ENCODE results near the gene CXCL16.

- TF ChIP-seq, protein P1, sequence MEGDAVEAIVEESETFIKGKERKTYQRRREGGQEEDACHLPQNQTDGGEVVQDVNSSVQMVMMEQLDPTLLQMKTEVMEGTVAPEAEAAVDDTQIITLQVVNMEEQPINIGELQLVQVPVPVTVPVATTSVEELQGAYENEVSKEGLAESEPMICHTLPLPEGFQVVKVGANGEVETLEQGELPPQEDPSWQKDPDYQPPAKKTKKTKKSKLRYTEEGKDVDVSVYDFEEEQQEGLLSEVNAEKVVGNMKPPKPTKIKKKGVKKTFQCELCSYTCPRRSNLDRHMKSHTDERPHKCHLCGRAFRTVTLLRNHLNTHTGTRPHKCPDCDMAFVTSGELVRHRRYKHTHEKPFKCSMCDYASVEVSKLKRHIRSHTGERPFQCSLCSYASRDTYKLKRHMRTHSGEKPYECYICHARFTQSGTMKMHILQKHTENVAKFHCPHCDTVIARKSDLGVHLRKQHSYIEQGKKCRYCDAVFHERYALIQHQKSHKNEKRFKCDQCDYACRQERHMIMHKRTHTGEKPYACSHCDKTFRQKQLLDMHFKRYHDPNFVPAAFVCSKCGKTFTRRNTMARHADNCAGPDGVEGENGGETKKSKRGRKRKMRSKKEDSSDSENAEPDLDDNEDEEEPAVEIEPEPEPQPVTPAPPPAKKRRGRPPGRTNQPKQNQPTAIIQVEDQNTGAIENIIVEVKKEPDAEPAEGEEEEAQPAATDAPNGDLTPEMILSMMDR (conservative IDR thresholded peaks at IDR 0.05; ENCODE audit: low read depth, low read length): no peak
- no peak for TF ChIP-seq EZH2 (IDR thresholded peaks at IDR 0.05; ENCODE audit: low read length, unreplicated experiment)
These were observed 6.6 kb downstream of the CXCL16 start for GRCh38 chr17:4733073-4733531.
